OCI-LY7 (cell line): ENCODE measurements around the gene HBE1.

Experiments used
- CTCF ChIP-seq: fragments of 200-600 bp; sonication (generic); conservative IDR thresholded peaks from 2 replicates; pipeline ENCODE4 v1.5.1; 2014; ENCODE audit warnings: mild to moderate bottlenecking, antibody characterized with exemption, low read length, moderate library complexity, mixed read lengths
- EZH2phosphoT487 ChIP-seq: fragments of 200-600 bp; sonication (generic); IDR thresholded peaks from 2 replicates; pipeline ENCODE4 v1.6.1; 2018; ENCODE audit warnings: low read depth, borderline replicate concordance, mild to moderate bottlenecking, mixed run types, antibody characterized with exemption, low read length, moderate library complexity, mixed read lengths

GRCh38 chr11:5272395-5273017 is 2.8 kb upstream of the HBE1 start:
- TF ChIP-seq EZH2phosphoT487 (no peak), CTCF (no peak)
